SK-N-MC (cell line): ENCODE data around the gene POTEJ.
"Not testable (repeated sequence)": the region's sequence is repeated elsewhere in the genome, so short reads cannot be mapped to it uniquely, and the experiment has no call there.

Source experiments
- DNase-seq: peaks from one replicate; pipeline ENCODE4 v3.0.0-alpha.2; 2011; ENCODE audit warnings: low read depth, low spot score
- H3K27ac ChIP-seq: fragments of 200-600 bp; sonication (generic); 2 replicates; pipeline ENCODE4 v1.5.1; 2016; ENCODE audit warnings: mixed run types
- H3K36me3 ChIP-seq: fragments of 200-600 bp; sonication (generic); 2 replicates; pipeline ENCODE4 v1.6.1; 2017; ENCODE audit warnings: antibody characterized with exemption, low read length, mixed read lengths; ENCODE audit not compliant: insufficient read depth
- H3K4me3 ChIP-seq: fragments of 200-600 bp; sonication (generic); 2 replicates; pipeline ENCODE4 v1.5.1; 2016
- H3K9ac ChIP-seq: fragments of 200-600 bp; sonication (generic); 2 replicates; pipeline ENCODE4 v1.8.0; 2017; ENCODE audit warnings: mixed run types, mixed read lengths; ENCODE audit not compliant: insufficient read length
- H3K9me3 ChIP-seq: fragments of 200-600 bp; sonication (generic); 2 replicates; pipeline ENCODE4 v1.6.1; 2017; ENCODE audit warnings: low read depth, mild to moderate bottlenecking, antibody characterized with exemption, low read length, moderate library complexity, mixed read lengths

The POTEJ gene

GRCh38 chr2:130592791-130593414 is 18.3 kb upstream of the POTEJ start:
- DNase-seq, H3K9me3 ChIP-seq, H3K27ac ChIP-seq, H3K9ac ChIP-seq, H3K4me3 ChIP-seq, H3K36me3 ChIP-seq: not testable (repeated sequence)

GRCh38 chr2:130594011-130594410 is 17.2 kb upstream of the POTEJ start:
- H3K9ac ChIP-seq, DNase-seq, H3K9me3 ChIP-seq, H3K36me3 ChIP-seq, H3K27ac ChIP-seq, H3K4me3 ChIP-seq: not testable (repeated sequence)

- not testable (repeated sequence) for H3K9ac ChIP-seq, H3K4me3 ChIP-seq, DNase-seq, H3K9me3 ChIP-seq, H3K27ac ChIP-seq, H3K36me3 ChIP-seq
Measured at GRCh38 chr2:130596757-130597156, 14.5 kb upstream of the POTEJ start.

GRCh38 chr2:130597994-130598393 is 13.2 kb upstream of the POTEJ start:
- H3K27ac ChIP-seq, H3K4me3 ChIP-seq, H3K9ac ChIP-seq: not testable (repeated sequence)

GRCh38 chr2:130598463-130598862 is 12.8 kb upstream of the POTEJ start:
- not testable (repeated sequence) for H3K27ac ChIP-seq, H3K9me3 ChIP-seq, H3K9ac ChIP-seq, H3K36me3 ChIP-seq, H3K4me3 ChIP-seq, DNase-seq

More at GRCh38 chr2:130597994-130598393, 13.2 kb upstream of the POTEJ start:
- H3K9me3 ChIP-seq, DNase-seq, H3K36me3 ChIP-seq: not testable (repeated sequence)

- H3K27ac ChIP-seq, H3K36me3 ChIP-seq, H3K9ac ChIP-seq, DNase-seq, H3K9me3 ChIP-seq, H3K4me3 ChIP-seq: not testable (repeated sequence)
Measured at GRCh38 chr2:130599393-130599792, 11.8 kb upstream of the POTEJ start, which contains the start of gene CFC1. CFC1 (minus strand) TSS chr2:130599575; CDS start chr2:130599287, 288 bp downstream.

GRCh38 chr2:130599926-130600325 is 11.3 kb upstream of the POTEJ start:
- not testable (repeated sequence) for H3K27ac ChIP-seq, H3K36me3 ChIP-seq

GRCh38 chr2:130601648-130602302 is 9.5 kb upstream of the POTEJ start:
- not testable (repeated sequence) for H3K27ac ChIP-seq, H3K9me3 ChIP-seq, H3K9ac ChIP-seq, H3K36me3 ChIP-seq, H3K4me3 ChIP-seq, DNase-seq

More at GRCh38 chr2:130599926-130600325, 11.3 kb upstream of the POTEJ start:
- not testable (repeated sequence) for H3K9me3 ChIP-seq, H3K9ac ChIP-seq, H3K4me3 ChIP-seq, DNase-seq

GRCh38 chr2:130608276-130609001 is 2.8 kb upstream of the POTEJ start:
- H3K4me3 ChIP-seq, DNase-seq, H3K36me3 ChIP-seq, H3K9me3 ChIP-seq, H3K9ac ChIP-seq, H3K27ac ChIP-seq: not testable (repeated sequence)

GRCh38 chr2:130609002-130609920 is 2.0 kb upstream of the POTEJ start:
- not testable (repeated sequence) for DNase-seq, H3K4me3 ChIP-seq, H3K9me3 ChIP-seq, H3K27ac ChIP-seq, H3K36me3 ChIP-seq, H3K9ac ChIP-seq

GRCh38 chr2:130610486-130610885 is 754 bp upstream of the POTEJ start:
- not testable (repeated sequence) for DNase-seq, H3K9me3 ChIP-seq, H3K36me3 ChIP-seq, H3K9ac ChIP-seq, H3K4me3 ChIP-seq, H3K27ac ChIP-seq

GRCh38 chr2:130628784-130629475 is 17.7 kb downstream of the POTEJ start:
- not testable (repeated sequence) for DNase-seq, H3K9me3 ChIP-seq, H3K4me3 ChIP-seq, H3K27ac ChIP-seq, H3K36me3 ChIP-seq, H3K9ac ChIP-seq

- not testable (repeated sequence) for H3K36me3 ChIP-seq, DNase-seq, H3K27ac ChIP-seq, H3K9me3 ChIP-seq, H3K9ac ChIP-seq, H3K4me3 ChIP-seq
Measured at GRCh38 chr2:130638973-130639372, 27.7 kb downstream of the POTEJ start.
